GM18526 (cell line): ENCODE results near the gene FRRS1L.

ENCODE experiments used
- POLR2A ChIP-seq: IDR thresholded peaks from 3 replicates; pipeline ENCODE4 v1.6.1; 2011; ENCODE audit not compliant: insufficient read length; ENCODE audit errors: extremely low read depth

FRRS1L gene

GRCh38 chr9:109120204-109120789, 46.8 kb downstream of the FRRS1L start:
- TF ChIP-seq POLR2A: no peak

GRCh38 chr9:109119439-109120203, 47.4 kb downstream of the FRRS1L start, which contains the start of gene TMEM245:
Gene TMEM245, minus strand, starts transcription at chr9:109119947. Its CDS starts 34 bp downstream, at chr9:109119913.
- TF ChIP-seq POLR2A: peak; percentile 77

- TF ChIP-seq POLR2A: no peak
Measured at GRCh38 chr9:109118808-109119438, 48.1 kb downstream of the FRRS1L start.

GRCh38 chr9:109117856-109118807, 48.9 kb downstream of the FRRS1L start:
- TF ChIP-seq POLR2A: no peak

DNA sequence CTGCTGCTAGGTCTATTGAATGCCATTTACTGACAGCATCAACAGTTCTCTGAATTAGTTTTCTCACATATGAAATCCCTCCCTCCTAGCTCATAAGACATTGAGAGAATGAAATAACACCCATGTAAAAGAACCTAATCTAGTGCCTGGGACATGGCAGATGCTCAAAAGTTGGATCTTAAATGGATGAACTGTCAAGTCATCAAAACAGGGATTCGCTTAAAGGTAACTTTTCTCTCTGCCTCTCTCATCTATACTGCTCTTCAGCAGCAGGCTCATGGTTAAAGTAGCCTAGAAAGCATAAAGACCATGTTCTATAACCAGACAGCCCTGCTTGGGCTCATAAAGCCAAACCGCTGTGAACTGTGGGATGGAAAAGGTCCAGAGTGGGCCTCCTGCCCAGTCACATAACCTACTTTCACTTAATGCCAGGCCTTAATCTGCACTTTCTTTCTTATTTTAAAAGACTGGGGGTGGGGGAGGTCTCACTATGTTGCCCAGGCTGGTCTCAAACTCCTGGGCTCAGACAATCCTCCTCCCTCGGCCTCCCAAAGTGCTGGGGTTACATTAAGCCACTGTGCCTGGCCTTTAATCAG, 51.0 kb downstream of the FRRS1L start:
- no peak for TF ChIP-seq POLR2A

DNA sequence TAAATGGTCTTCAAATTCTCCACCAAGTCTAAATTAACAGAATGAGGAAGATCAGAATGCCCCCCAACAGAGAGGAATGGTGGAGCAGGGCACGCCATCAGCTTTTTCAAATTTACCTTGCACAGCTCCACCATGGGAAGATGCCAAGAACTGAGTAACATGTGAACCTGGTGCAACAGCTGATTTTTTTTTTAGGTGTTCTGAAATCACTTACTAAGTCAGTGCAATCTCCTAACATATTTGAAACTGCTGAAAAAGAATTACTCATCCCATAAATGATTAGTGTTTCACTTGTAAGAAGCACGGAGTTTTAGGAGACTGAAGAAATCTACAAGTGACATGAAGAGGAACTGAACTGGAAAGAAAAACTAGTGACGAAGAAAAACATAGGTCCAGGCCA, 52.4 kb downstream of the FRRS1L start:
- TF ChIP-seq POLR2A: no peak

DNA sequence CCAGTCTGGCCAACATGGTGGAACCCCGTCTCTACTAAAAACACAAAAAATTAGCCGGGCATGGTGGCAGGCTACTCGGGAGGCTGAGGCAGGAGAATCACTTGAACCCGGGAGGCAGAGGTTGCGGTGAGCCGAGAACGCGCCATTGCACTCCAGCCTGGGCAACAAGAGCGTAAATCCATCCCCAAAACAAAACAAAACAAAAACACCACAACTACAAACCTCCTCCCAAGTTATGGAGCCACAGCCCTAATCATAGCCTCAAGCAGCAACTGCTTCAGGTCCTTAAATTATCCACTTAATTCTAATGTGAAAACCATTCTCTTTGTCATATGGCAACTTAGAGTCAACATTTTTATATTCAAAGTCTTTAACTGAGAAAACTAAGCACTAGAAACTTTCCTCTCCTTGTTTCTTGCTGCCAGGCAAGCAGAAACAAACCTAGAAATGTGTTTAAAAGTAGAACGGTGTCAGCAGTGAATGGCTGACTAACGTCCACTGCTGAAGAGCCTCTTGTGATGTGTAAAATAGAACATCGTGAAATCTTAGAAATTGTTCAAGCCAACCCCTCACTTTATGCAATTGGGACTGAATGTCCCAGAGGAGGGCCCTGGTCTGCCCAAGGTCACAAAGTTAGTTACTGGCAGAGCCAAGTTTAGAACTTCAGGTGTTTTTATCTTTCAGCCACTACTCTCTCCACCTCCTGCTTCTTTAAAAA, 53.0 kb downstream of the FRRS1L start:
- no peak for TF ChIP-seq POLR2A

DNA sequence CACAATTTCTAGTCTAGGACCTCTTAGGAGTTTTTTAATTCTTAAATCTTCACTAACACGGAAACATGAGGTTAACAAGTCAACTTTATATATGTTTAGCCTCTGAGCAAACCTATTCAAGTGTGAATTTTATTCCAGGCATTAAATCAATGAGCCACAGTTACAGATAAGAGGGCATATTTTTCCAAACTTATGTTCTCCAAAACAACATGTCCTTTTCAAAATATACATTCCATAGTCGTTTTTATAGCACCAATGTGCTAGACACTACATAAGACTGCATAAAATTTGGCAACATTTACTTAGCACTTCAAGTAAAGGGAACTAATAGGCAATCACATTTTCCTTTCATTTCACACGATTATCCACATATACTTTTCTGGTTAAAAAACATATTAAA, 53.8 kb downstream of the FRRS1L start:
- no peak for TF ChIP-seq POLR2A

DNA sequence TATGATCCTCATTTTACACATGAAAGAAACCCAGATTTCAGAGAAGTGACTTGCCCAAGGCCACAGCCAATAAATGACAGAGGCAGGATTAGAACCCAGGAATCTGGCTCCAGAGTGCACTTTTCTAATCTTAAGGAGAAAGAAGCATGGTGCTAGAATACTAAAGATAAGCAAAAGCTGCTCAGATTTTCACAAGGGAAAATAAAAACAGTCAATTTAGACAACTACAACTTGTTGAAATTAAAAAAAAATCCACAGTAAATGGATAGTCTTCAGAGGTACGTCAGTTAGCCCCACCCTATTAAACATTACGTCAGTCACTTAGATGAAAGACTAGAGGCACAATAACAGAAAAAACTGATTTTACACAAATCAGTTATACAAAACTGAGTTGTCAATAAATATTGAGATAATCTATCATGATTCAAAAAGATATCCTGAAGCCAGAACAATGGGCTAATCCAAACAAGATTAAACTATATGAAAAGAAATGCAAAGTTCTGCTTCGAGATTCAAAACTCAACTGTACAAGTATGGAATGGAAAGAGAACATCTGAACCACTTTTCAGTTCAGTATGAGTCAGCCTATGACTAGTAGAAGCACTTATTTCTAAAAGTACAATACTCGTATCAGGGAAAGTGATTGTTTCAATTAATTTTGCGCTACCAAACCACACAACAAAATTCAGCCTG, 56.6 kb downstream of the FRRS1L start:
- TF ChIP-seq POLR2A: no peak

GRCh38 chr9:109109967-109110328, 57.1 kb downstream of the FRRS1L start:
- TF ChIP-seq POLR2A: no peak

DNA sequence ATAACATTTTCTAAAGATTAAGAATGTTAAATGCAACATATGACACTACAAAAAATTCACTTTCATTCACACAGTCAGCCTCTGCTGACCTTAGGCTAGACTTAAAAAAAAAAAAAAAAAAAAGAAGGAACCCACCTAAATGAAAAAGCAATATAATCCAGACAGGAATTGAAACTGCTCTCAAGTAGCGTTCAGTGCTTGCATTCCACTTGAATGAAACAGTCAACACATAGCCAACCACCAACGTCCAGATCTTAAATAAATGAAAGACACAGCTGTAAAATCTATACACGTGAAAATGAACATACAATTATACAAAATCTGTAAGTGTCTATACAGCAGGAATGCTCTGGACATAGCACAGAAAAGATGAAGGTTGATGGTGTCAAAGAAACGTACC, 58.7 kb downstream of the FRRS1L start:
- no peak for TF ChIP-seq POLR2A

DNA sequence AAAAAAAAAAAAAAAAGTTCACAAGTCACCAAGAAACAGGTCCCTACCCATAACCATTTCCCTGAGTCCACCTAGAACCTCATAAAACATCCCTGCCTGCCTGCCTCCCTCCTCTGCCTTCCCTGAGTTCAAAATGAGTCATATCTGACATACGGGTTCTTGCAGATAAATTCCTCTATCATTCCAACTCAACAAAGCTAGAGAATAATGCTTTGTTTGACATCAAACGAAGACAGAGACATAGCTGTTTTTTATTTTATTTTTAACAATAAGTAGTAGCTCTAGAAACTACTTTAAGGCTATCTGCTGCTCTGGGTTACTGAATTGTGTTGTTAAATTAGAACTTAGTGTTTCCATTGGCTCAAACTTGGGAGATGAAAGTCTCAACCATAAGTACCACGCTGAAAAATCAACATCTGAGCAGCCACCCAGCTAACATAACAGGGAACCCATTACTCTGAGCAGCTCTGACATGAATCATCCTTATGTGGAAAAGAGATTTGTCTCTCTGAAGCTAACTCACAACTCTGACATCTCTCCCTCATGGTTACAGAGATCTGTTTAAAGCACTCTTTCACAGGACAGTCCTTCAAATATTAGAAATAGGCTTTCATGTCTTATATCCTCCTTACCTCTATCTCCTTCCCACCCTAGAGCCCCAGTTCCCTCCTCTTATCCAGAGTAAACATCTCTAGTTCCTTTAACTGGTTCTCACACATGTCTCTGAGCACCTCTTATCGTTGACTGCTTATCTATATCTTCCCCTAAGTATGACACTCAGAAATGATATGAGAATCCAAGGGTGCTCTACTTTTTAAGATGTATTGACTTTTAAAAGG, 59.4 kb downstream of the FRRS1L start:
- TF ChIP-seq POLR2A: no peak

- no peak for TF ChIP-seq POLR2A
Measured at GRCh38 chr9:109101810-109102209, 65.2 kb downstream of the FRRS1L start.
